ENCODE results near the gene SAMD11. TPM values are rescaled to one million over a fixed set of nuclear protein-coding genes. Genes with fewer than 3 reads are reported as not detected.

Gene SAMD11
- total RNA-seq, 1 experiment from 2014 or later, result 13.5 TPM

DNA sequence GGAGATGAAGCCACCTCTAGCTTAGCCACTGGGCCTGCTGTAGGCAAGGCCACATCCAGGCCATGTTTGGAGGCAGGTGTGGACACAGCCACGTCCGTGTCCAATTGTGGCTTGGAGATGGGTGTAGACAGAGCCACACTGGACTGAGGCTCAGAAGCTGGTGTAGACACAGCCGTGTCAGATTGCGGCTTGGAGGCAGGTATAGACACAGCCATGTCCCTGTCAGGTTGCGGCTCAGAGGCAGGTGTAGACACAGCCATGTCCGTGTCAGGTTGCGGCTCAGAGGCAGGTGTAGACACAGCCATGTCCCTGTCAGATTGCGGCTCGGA, 56.0 kb downstream of the SAMD11 start:
- no peaks in the 10 kb centered on the region for H3K79me2 ChIP-seq (ENCODE audit: insufficient read depth, low read length)
- peaks cover 2% of the 10 kb centered on the region; the same call in 1 of the 2 replicates for H3K27me3 ChIP-seq (ENCODE audit: insufficient read depth, low read length)
- H3K4me2 ChIP-seq (ENCODE audit: insufficient read depth, insufficient read length, low read length), result no peak overlapping the region
- H3K27ac ChIP-seq (ENCODE audit: insufficient read length, low read depth, low read length), result no peak overlapping the region
- H2BK5ac ChIP-seq (ENCODE audit: insufficient read length, low read length), result no peak overlapping the region
- no peaks in the 10 kb centered on the region for H3K9me3 ChIP-seq (ENCODE audit: control insufficient read depth, low read depth, low read length)
- H3K36me3 Mint-ChIP-seq (ENCODE audit: insufficient read depth in 1 of 3, low read depth in 3 of 3), result peaks cover 0 to 6% (median 4%) of the 10 kb centered on the region in 3 experiments; a peak in 4 of 7 replicates
- H3K9me3 Mint-ChIP-seq, result peaks cover 4 to 6% of the 10 kb centered on the region in 2 experiments
- no peak overlapping the region for H3K56ac ChIP-seq (ENCODE audit: insufficient read length, low read depth, low read length)
- H3K4me3 Mint-ChIP-seq, result no peak overlapping the region
- no peak overlapping the region for H2AFZ ChIP-seq (ENCODE audit: low read length)
- no peak overlapping the region for H2AK5ac ChIP-seq (ENCODE audit: insufficient read length, low read length)
- H3K79me1 ChIP-seq (ENCODE audit: insufficient read depth, low read depth, low read length, poor library complexity, severe bottlenecking), result no peaks in the 10 kb centered on the region
- H4K8ac ChIP-seq (replicated peaks; ENCODE audit: insufficient read length, low read depth, low read length), result no peak overlapping the region
- no peaks in the 10 kb centered on the region for H3K23me2 ChIP-seq (ENCODE audit: insufficient read length, low read depth, low read length, poor library complexity, severe bottlenecking)
- H2BK15ac ChIP-seq (ENCODE audit: low read depth, low read length), result no peak overlapping the region
- H3K9ac ChIP-seq (ENCODE audit: extremely low read depth, insufficient read length, low read length), result no peak overlapping the region
- H3K4me1 Mint-ChIP-seq, result peaks cover 5 to 9% of the 10 kb centered on the region in 2 experiments; a peak in 3 of 4 replicates
- DNase-seq, result no peak
- no CpG with 5 or more reads among the region's 9 CpGs for WGBS (ENCODE audit: extremely low coverage, insufficient read length, low lambda C conversion rate)
- TF ChIP-seq, protein P1, sequence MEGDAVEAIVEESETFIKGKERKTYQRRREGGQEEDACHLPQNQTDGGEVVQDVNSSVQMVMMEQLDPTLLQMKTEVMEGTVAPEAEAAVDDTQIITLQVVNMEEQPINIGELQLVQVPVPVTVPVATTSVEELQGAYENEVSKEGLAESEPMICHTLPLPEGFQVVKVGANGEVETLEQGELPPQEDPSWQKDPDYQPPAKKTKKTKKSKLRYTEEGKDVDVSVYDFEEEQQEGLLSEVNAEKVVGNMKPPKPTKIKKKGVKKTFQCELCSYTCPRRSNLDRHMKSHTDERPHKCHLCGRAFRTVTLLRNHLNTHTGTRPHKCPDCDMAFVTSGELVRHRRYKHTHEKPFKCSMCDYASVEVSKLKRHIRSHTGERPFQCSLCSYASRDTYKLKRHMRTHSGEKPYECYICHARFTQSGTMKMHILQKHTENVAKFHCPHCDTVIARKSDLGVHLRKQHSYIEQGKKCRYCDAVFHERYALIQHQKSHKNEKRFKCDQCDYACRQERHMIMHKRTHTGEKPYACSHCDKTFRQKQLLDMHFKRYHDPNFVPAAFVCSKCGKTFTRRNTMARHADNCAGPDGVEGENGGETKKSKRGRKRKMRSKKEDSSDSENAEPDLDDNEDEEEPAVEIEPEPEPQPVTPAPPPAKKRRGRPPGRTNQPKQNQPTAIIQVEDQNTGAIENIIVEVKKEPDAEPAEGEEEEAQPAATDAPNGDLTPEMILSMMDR (conservative IDR thresholded peaks at IDR 0.05), result no peak
- H4K20me1 ChIP-seq (ENCODE audit: control insufficient read depth, insufficient read depth, insufficient read length), result no peaks in the 10 kb centered on the region
- H4K5ac ChIP-seq (ENCODE audit: insufficient read length, low read depth, low read length), result no peak overlapping the region
- H2BK12ac ChIP-seq (ENCODE audit: insufficient read length, low read depth, low read length), result no peak overlapping the region
- H3K18ac ChIP-seq (ENCODE audit: insufficient read length, low read depth, low read length), result no peak overlapping the region
- H3T11ph ChIP-seq (ENCODE audit: low read length), result no peak overlapping the region
- H3K23ac ChIP-seq (ENCODE audit: insufficient read length, low read depth, low read length), result no peak overlapping the region
- no peak overlapping the region for H3K27ac Mint-ChIP-seq
- peaks cover 65% of the 10 kb centered on the region for H3K27me3 Mint-ChIP-seq (ENCODE audit: low read depth)
- H3K14ac ChIP-seq (ENCODE audit: insufficient read depth, low read length), result no peak overlapping the region
- no peak overlapping the region for H3K4ac ChIP-seq (ENCODE audit: low read depth, low read length)
- H2BK120ac ChIP-seq (ENCODE audit: low read depth, low read length, poor library complexity, severe bottlenecking), result no peak overlapping the region
- H3K4me1 ChIP-seq (ENCODE audit: insufficient read depth, low read length), result no peaks in the 10 kb centered on the region
- no peak overlapping the region for H4K91ac ChIP-seq (ENCODE audit: insufficient read length, low read depth, low read length)
- no peak overlapping the region for H2BK20ac ChIP-seq (ENCODE audit: low read depth, low read length, poor library complexity, severe bottlenecking)

Measured in H9 (cell line).